Upper lobe of left lung (tissue), 6 donors: ENCODE data around the gene RFC1. TPM values are rescaled to one million over a fixed set of nuclear protein-coding genes. Genes with fewer than 3 reads are reported as not detected.
"Not testable (repeated sequence)": the region's sequence is repeated elsewhere in the genome, so short reads cannot be mapped to it uniquely, and the experiment has no call there.

Experiments used
- ATAC-seq, 2 donors: fragments of 200-7000 bp; cut with Tn5 transposase; one replicate each; pipeline ENCODE4 v1.9.1; 2022; ENCODE audit warnings: mild to moderate bottlenecking in 2 of 2, moderate library complexity in 2 of 2; ENCODE audit not compliant: low FRiP score in 2 of 2
- DNase-seq, 2 donors: peaks; one replicate each; pipeline ENCODE4 v3.0.0-alpha.2; 2019 to 2020
- H3K27ac ChIP-seq, 4 donors: fragments of 200-600 bp; sonication (generic); one replicate each; pipeline ENCODE4 v1.5.1; 2016 to 2019
- H3K27me3 ChIP-seq, 4 donors: fragments of 200-600 bp; sonication (generic); one replicate each; pipeline ENCODE4 v1.5.1; 2017 to 2019
- H3K36me3 ChIP-seq, 4 donors: fragments of 200-600 bp; sonication (generic); one replicate each; pipeline ENCODE4 v1.5.1; 2016 to 2019
- H3K4me1 ChIP-seq, 4 donors: fragments of 200-600 bp; sonication (generic); one replicate each; pipeline ENCODE4 v1.5.1; 2018 to 2019
- H3K4me3 ChIP-seq, 4 donors: fragments of 200-600 bp; sonication (generic); one replicate each; pipeline ENCODE4 v1.5.1; 2017 to 2019; ENCODE audit warnings: mild to moderate bottlenecking in 2 of 4, moderate library complexity in 1 of 4
- H3K9me3 ChIP-seq, 4 donors: fragments of 200-600 bp; sonication (generic); one replicate each; pipeline ENCODE4 v1.5.1; 2018 to 2019
- EP300 ChIP-seq, 4 donors: sonication (generic); formaldehyde crosslinking; IDR thresholded peaks; one replicate each; pipeline ENCODE4 v1.5.1; 2017; ENCODE audit warnings: antibody characterized with exemption in 4 of 4, control low read depth in 2 of 4
- POLR2A ChIP-seq, 4 donors: fragments of 450-650 bp; IDR thresholded peaks; one replicate each; pipeline ENCODE4 v1.5.1; 2016 to 2017; ENCODE audit warnings: antibody characterized with exemption in 4 of 4, mild to moderate bottlenecking in 2 of 4
- POLR2AphosphoS5 ChIP-seq, 2 donors: sonication (generic); formaldehyde crosslinking; IDR thresholded peaks; one replicate each; pipeline ENCODE4 v1.5.1; 2017; ENCODE audit warnings: antibody characterized with exemption in 2 of 2
- WGBS, 2 donors: methylation state at CpG; one replicate each; pipeline ENCODE4 v1.1.5; 2017 to 2018; 5-methylcytosine and 5-hydroxymethylcytosine counted together
- total RNA-seq, 6 donors: library from RNA; depleted of rRNA in 4 of 6; stranded (reverse); fragments of >200 nt in 4 of 6; gene quantifications; one replicate each; pipeline versions ENCODE4 v1.1.0 to v1.2.1, GENCODE V29; 2016 to 2021
- TF ChIP-seq, protein P1 (sequence below), 6 experiments: fragments of 450-650 bp in 4 of 6; fragments of 200-600 bp in 2 of 6; sonication (generic) in 2 of 6; IDR thresholded peaks; one replicate each; pipeline ENCODE4 v1.5.1; 2016 to 2019; ENCODE audit warnings: antibody characterized with exemption in 6 of 6
- donor health status: DM: no; HTN: no; CAD: no; lungs with moderate emphysema.
- donor health status: DM: no; HTN: yes; CAD: no; lungs with severe emphysema.

The RFC1 gene
- total RNA-seq, 6 donors from 2014 or later = 33.0 to 127 (median 44.4) TPM

DNA sequence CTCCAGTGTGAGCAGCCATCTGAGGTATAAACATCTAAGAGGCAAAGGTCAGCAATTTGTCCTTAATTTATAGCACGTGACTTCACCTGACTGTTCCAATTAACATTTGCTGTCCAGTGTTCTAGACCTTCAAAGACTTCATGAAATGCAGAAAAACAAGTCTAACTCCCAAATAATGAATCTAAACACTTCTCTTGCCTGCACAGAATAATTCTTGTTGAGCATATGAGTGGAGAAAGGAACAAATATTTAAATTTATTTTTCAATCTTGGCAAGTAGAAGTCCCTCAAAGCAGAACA, 12.0 kb downstream of the RFC1 start:
- Histone ChIP-seq H3K9me3 (no peaks in the 10 kb centered on the region), H3K4me3 (peak overlapping the region in 3 of 4 donors; percentile 18 to 36 (median 25)), H3K27me3 (no peaks in the 10 kb centered on the region), H3K27ac (peak overlapping the region; percentile 59 to 90 (median 77)), H3K36me3 (peaks cover 0 to 18% (median 8%) of the 10 kb centered on the region in 4 donors), H3K4me1 (peaks cover 12 to 49% (median 21%) of the 10 kb centered on the region in 4 donors)
- DNase-seq (no peak), ATAC-seq (no peak)
- TF ChIP-seq, protein P1, sequence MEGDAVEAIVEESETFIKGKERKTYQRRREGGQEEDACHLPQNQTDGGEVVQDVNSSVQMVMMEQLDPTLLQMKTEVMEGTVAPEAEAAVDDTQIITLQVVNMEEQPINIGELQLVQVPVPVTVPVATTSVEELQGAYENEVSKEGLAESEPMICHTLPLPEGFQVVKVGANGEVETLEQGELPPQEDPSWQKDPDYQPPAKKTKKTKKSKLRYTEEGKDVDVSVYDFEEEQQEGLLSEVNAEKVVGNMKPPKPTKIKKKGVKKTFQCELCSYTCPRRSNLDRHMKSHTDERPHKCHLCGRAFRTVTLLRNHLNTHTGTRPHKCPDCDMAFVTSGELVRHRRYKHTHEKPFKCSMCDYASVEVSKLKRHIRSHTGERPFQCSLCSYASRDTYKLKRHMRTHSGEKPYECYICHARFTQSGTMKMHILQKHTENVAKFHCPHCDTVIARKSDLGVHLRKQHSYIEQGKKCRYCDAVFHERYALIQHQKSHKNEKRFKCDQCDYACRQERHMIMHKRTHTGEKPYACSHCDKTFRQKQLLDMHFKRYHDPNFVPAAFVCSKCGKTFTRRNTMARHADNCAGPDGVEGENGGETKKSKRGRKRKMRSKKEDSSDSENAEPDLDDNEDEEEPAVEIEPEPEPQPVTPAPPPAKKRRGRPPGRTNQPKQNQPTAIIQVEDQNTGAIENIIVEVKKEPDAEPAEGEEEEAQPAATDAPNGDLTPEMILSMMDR (IDR thresholded peaks at IDR 0.05) = no peak
- no peak for TF ChIP-seq EP300 (IDR thresholded peaks at IDR 0.05)
- TF ChIP-seq POLR2AphosphoS5 (IDR thresholded peaks at IDR 0.05) = no peak
- TF ChIP-seq POLR2A (IDR thresholded peaks at IDR 0.05) = no peak
- 14 to 23% methylated on average over 1 of the region's 1 CpG for WGBS, 2 donors

DNA sequence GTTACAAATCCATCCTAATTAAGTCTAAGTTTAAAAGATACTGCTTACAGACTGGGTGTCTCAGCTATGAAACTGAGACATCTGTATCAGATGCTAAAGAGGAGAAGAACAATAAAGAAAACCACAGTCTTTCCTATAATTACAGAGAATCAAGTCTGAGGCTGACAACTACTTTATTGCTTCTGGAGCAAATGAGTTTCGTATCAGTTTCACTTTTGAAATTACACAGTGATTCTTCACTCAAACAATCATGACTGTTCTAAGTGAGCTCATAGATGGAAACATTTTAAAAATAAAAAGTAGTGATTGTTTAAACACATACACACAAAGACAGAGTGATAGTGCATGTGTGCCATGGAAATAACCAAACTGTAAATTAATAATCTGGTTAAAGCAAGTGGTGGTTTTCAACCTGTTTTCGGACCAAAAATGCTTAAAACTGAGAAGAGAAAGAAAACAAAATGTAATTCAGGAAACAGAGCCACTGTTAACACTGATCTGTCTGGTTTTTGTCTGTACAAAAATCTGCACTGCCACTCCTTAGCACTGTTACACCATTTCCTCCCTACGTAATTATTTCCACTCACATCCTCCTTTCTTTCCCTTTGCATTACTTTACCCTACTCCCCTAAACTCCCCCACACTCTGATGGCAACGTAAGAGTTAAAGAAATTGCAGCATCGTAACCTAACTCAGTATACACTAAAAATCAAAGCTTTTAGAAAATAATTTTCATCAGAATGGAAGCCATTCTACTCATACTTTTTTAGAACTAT, 12.5 kb downstream of the RFC1 start:
- no peaks in the 10 kb centered on the region for H3K27me3 ChIP-seq
- peaks cover 0 to 22% (median 8%) of the 10 kb centered on the region in 4 donors for H3K36me3 ChIP-seq
- WGBS, 2 donors = 0 to 8% methylated on average over 5 of the region's 5 CpGs
- peak overlapping the region; percentile 59 to 90 (median 77) for H3K27ac ChIP-seq
- no peaks in the 10 kb centered on the region for H3K9me3 ChIP-seq
- H3K4me1 ChIP-seq = peaks cover 12 to 49% (median 21%) of the 10 kb centered on the region in 4 donors
- DNase-seq (no peak), ATAC-seq (peak; percentile 61 to 90)
- H3K4me3 ChIP-seq = peak overlapping the region in 3 of 4 donors; percentile 18 to 36 (median 25)
- peak in 1 of 2 donors; percentile 32 for TF ChIP-seq POLR2AphosphoS5 (IDR thresholded peaks at IDR 0.05)
- TF ChIP-seq, protein P1 (IDR thresholded peaks at IDR 0.05) = no peak
- TF ChIP-seq POLR2A (IDR thresholded peaks at IDR 0.05) = peak in 1 of 4 donors; percentile 33
- no peak for TF ChIP-seq EP300 (IDR thresholded peaks at IDR 0.05)

DNA sequence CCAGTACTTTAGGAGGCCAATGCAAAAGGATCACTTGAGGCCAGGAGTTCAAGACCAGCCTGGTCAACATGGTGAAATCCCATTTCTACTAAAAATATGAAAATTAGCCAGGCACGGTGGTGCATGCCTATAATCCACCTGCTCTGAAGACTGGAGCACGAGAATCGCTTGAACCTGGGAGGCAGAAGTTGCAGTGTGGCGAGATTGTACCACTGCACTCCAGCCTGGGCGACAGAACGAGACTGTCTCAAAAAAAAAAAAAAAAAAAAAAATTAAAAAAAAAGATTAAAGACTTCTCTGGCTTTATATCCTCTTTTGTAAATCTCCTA, 13.0 kb downstream of the RFC1 start:
- Histone ChIP-seq H3K4me3 (peak overlapping the region in 3 of 4 donors; percentile 18 to 36 (median 25)), H3K4me1 (peaks cover 12 to 49% (median 21%) of the 10 kb centered on the region in 4 donors), H3K36me3 (peaks cover 0 to 22% (median 8%) of the 10 kb centered on the region in 4 donors), H3K27ac (peak overlapping the region; percentile 59 to 90 (median 77))
- H3K9me3 ChIP-seq, DNase-seq, H3K27me3 ChIP-seq: not testable (repeated sequence)
- WGBS, 2 donors = 44 to 51% methylated on average over 6 of the region's 6 CpGs
- peak in 1 of 2 donors; percentile 44 for ATAC-seq

DNA sequence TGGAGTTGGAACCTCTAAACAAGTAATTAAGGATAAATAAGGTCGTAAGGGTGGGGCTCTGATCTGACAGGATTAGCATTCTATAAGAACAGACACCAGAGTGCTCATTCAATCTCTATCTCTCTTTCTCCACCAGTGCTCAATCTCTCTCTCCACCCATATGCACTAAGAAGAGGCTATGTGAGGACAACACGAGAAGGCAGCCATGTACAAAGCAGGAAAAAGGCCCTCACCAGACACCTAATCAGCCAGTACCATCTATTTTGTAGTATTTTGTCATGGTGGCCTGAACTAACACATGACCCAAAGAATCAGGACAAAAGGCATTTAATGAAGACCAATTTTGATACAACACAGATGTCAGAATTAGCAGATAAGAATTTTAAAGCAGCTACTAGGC, 16.8 kb downstream of the RFC1 start:
- no peak overlapping the region for H3K27ac ChIP-seq
- no peaks in the 10 kb centered on the region for H3K27me3 ChIP-seq
- peaks cover 0 to 30% (median 12%) of the 10 kb centered on the region in 4 donors for H3K36me3 ChIP-seq
- no peak for DNase-seq
- no peaks in the 10 kb centered on the region for H3K9me3 ChIP-seq
- ATAC-seq = no peak
- H3K4me3 ChIP-seq = no peak overlapping the region
- WGBS, 2 donors = 95 to 98% methylated on average over 2 of the region's 2 CpGs
- peaks cover 6 to 33% (median 13%) of the 10 kb centered on the region in 4 donors for H3K4me1 ChIP-seq
- TF ChIP-seq POLR2AphosphoS5 (IDR thresholded peaks at IDR 0.05) (no peak), POLR2A (IDR thresholded peaks at IDR 0.05) (no peak), EP300 (IDR thresholded peaks at IDR 0.05) (no peak)
- TF ChIP-seq, protein P1 (IDR thresholded peaks at IDR 0.05) = no peak

DNA sequence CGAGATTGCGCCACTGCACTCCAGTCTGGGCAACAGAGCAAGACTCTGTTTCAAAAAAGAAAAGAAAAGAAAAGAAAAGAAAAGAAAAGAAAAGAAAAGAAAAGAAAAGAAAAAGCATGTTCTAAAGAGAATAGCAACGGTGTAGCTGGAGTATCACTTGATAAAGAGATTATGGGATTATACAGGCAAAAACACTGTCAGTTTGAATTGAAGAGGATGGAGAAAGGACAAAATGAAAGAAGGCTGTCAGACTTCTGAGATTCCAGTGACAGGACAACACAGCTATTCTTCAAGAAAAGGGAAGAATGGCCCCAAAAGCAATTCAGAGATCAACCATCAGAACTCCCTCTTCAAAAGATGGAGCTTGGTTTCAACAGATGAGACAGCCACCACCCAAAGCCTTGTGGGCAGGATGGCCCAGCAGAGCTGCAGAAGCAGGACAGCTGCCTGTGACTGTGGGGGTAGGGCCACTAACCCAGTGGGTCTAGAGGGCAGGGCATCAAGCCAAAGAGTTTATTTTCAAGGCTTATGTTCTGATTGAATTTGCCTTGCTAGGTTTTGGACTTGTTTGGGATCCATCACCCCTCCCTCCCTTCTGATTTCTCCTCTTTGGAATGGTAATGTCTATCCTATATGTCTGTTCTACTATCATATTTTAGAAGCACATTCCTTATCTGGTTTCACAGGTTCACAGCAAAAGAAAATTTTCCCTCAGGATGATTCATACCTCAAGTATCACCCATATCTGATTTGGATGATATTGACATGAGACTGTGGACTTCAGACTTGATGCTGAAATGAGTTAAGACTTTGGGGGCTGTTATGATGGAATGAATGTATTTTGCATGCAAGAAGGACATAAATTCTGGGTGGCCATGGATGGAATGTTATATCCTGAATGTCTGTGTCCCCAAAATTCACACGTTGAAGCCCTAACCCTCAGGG, 17.5 kb downstream of the RFC1 start:
- Histone ChIP-seq H3K4me3 (no peak overlapping the region), H3K4me1 (peaks cover 4 to 30% (median 9%) of the 10 kb centered on the region in 4 donors), H3K27me3 (no peaks in the 10 kb centered on the region), H3K9me3 (no peaks in the 10 kb centered on the region), H3K27ac (peak overlapping the region in 1 of 4 donors; percentile 6), H3K36me3 (peaks cover 0 to 32% (median 12%) of the 10 kb centered on the region in 4 donors)
- 96 to 97% methylated on average over 4 of the region's 4 CpGs for WGBS, 2 donors
- TF ChIP-seq POLR2A (IDR thresholded peaks at IDR 0.05) (no peak), EP300 (IDR thresholded peaks at IDR 0.05) (no peak), POLR2AphosphoS5 (IDR thresholded peaks at IDR 0.05) (no peak)
- TF ChIP-seq, protein P1 (IDR thresholded peaks at IDR 0.05) = no peak
- ATAC-seq (no peak), DNase-seq (no peak)
